Activated CD8-positive, alpha-beta memory T cell treated with anti-CD3 and anti-CD28 coated beads for 36 hours (primary cell): Measurements from ENCODE around the gene ASB7. TPM values are rescaled to one million over a fixed set of nuclear protein-coding genes. Genes with fewer than 3 reads are reported as not detected.

Source experiments
- CTCF ChIA-PET: fragments of 350-600 bp; sonication (Branson Sonifier 250); formaldehyde crosslinking; loops from one replicate; lab custom pipeline; 2021; ENCODE audit warnings: antibody characterized with exemption; lab: Charles Lee
- POLR2A ChIA-PET: fragments of 350-600 bp; sonication (Branson Sonifier 250); formaldehyde crosslinking; loops from one replicate; lab custom pipeline; 2021; ENCODE audit warnings: antibody characterized with exemption; lab: Charles Lee
- total RNA-seq, 2 experiments: library from RNA; stranded (reverse); gene quantifications; one replicate each; pipeline ENCODE4 v1.2.3, GENCODE V29; 2021

ASB7 gene
- total RNA-seq, 2 experiments from 2014 or later, result 16.4 to 17.6 TPM

DNA sequence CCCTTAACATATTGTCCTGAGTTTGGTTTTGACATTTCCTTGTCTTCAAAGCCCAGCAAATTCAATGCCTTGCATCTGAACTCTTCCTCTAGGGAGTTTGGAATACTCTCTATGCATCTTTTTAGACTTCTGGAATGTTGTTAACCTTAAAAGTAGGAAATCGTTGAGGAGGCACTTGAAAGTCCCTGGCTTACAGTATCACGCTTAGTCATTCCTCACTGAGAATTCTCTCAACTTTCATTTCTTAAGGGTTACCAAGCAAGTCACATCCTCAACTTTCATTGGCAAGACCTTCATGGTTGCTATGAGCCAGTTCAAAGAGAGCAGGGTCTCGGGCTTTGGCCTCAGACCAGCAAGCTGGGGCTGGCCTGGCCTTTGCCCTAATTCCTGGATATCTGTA lies 89.9 kb downstream of the ASB7 start:
- POLR2A ChIA-PET, result no interaction called here
- CTCF ChIA-PET, result no interaction called here

DNA sequence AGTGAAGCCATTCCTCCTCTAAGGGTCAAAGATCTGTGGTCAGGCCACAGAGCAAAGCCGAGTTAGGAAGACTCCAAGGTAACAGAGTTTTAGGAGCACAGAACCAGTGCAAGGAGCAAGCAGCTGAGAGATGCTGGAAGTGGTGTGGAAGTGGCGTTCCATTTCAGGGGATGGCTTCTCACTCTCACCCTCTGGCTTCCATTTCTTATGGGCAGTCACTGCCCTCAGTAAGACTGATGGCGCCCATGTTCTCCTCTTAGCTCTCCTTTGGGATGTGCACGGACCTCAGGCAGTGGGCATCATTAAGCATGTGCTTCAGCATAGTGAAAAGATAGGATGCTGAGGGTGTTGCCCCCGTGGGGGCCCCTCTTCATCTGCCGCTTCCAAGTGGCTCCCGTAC lies 90.3 kb downstream of the ASB7 start:
- CTCF ChIA-PET, result no interaction called here
- POLR2A ChIA-PET, result no interaction called here

DNA sequence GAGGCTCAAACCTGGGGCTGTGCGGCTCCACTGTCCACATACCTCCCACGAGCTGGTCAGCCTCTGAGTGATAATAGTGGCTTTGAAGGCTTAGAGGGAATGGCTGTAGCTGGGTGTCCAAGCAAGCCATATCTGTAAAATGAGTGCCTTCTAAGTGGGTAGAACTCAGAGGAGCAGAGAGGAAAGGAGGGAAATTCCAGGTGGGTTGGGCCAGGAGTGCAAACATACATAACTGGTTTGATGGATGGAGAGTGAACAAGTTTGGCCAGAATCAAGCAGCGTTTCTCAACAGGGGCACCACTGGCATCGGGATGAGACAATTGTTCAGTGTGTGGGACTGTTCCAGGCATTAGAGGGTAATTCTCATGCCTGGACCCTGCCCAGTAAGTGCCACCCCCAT lies 91.1 kb downstream of the ASB7 start:
- ChIA-PET CTCF (no interaction called here), POLR2A (no interaction called here)

DNA sequence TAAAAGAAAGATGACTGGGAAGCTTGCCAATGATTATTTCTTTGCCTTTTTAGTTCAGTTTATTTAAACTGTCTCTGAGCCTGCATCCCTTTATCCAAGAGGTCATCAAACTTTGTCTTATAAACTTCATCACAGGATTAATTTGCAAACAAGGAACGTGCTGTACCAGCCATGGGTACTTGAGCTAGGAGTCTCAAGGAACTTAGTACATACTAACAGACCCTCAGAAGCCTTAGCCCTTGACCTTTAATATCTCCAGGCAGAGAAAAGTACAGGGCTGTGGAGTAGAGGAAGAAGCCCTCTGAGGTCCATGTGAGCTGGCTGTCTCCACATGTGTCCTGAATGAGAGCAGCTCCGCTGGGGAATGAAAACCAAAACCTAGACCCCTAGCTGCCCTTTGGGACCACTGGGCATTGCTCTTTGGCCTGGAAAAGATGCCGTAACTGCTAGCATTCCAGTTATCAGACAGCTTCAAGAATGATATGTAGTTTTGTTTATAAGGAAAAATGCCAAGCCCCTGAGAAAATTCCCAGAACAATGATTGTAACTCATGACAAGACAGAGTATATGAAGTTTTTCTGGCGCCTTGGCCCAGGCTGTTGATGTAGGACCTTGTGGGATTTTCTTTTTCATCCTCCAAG lies 92.1 kb downstream of the ASB7 start:
- ChIA-PET POLR2A (no interaction called here), CTCF (no interaction called here)

DNA sequence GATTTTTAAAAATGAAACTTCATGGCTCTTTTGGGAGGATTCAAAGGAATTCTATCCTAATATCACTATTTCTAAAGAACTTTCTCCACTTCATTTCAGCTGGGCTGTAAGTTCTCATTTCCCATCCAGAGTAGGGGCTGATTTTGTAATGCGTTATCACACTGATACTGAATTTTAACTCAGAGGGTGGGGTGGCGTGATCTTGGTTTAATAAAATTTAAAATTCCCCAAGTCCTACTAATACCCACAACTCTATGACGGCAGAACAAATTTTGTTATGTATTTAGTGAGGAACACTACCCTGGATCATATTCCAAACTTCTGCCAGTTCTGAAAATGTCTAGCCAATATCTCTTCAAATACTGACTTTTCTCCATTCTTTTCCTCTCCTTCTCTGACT lies 92.7 kb downstream of the ASB7 start:
- ChIA-PET CTCF (no interaction called here), POLR2A (no interaction called here)

DNA sequence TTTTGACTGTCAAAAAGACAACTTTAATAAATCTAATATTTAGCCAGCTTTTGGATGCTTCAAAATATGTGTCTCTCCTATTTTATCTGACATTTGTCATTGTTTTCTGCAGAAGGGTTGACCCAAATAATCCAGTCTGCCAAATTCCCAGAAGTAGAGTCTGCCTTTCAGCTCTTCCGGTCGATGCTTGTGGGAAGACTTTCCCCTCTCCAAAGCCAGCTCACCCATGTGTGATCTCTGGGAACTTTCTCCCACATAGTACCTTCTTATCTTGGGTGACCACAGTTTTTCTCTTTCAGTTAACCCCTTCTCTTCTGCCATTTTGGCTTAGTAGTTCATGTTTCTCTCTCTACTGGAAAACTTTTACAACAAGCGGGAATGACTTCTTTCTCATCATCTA lies 94.1 kb downstream of the ASB7 start:
- CTCF ChIA-PET, result no interaction called here
- POLR2A ChIA-PET, result no interaction called here

Other genes starting within 250 kb of the ASB7 start
- under 1 TPM in 1 of 2 experiments, not detected in 1; 0.15 TPM for gene CERS3, start 73.6 kb upstream of the ASB7 start, total RNA-seq
- 10 to 100 TPM; 24.5 to 28.9 TPM for gene LINS1, start 405 bp upstream of the ASB7 start, total RNA-seq